OCI-LY7 (cell line): Measurements from ENCODE around the gene GGT5. TPM values are rescaled to one million over a fixed set of nuclear protein-coding genes. Genes with fewer than 3 reads are reported as not detected.
"Not testable (repeated sequence)": the region's sequence is repeated elsewhere in the genome, so short reads cannot be mapped to it uniquely, and the experiment has no call there.

Source experiments
- BruUV-seq: library from RNA; stranded (reverse); fragments of 400-500 nt; replicated peaks from 2 replicates; lab custom pipeline; 2021; lab: Mats Ljungman, UMichigan
- CTCF ChIA-PET: fragments of 300-600 bp; sonication (Branson Sonifier 250); formaldehyde crosslinking; loops from one replicate; lab custom pipeline; 2022; ENCODE audit warnings: antibody characterized with exemption; ENCODE audit not compliant: unreplicated experiment; lab: Charles Lee
- POLR2A ChIA-PET: fragments of 300-600 bp; sonication (Branson Sonifier 250); formaldehyde crosslinking; loops from one replicate; lab custom pipeline; 2022; ENCODE audit warnings: antibody characterized with exemption; lab: Charles Lee
- DNase-seq: peaks from one replicate; pipeline ENCODE4 v3.0.0-alpha.2; 2015; ENCODE audit warnings: low spot score
- H2AFZ ChIP-seq: fragments of 200-600 bp; sonication (generic), shearing (Covaris generic); 2 replicates; pipeline ENCODE4 v1.6.1; 2014; ENCODE audit warnings: mild to moderate bottlenecking, antibody characterized with exemption, low read length, moderate library complexity
- H3K27ac ChIP-seq: fragments of 200-600 bp; sonication (generic); 2 replicates; pipeline ENCODE4 v1.5.1; 2014; ENCODE audit warnings: mixed run types, low read depth, mild to moderate bottlenecking, moderate library complexity, low read length, inconsistent platforms; ENCODE audit not compliant: poor library complexity, severe bottlenecking
- H3K36me3 ChIP-seq: fragments of 200-600 bp; sonication (generic); 2 replicates; pipeline ENCODE4 v1.6.1; 2014; ENCODE audit warnings: mild to moderate bottlenecking, antibody characterized with exemption, low read length, moderate library complexity, mixed read lengths; ENCODE audit not compliant: insufficient read depth
- H3K4me1 ChIP-seq: fragments of 200-600 bp; sonication (generic); 2 replicates; pipeline ENCODE4 v1.5.1; 2014; ENCODE audit warnings: mild to moderate bottlenecking, low read length; ENCODE audit not compliant: insufficient read depth, poor library complexity, severe bottlenecking
- H3K4me2 ChIP-seq: fragments of 200-600 bp; sonication (generic); 2 replicates; pipeline ENCODE4 v1.6.1; 2014; ENCODE audit warnings: mild to moderate bottlenecking, low read length
- H3K4me3 ChIP-seq: fragments of 200-600 bp; sonication (generic); 2 replicates; pipeline ENCODE4 v1.5.1; 2014; ENCODE audit warnings: mild to moderate bottlenecking, low read depth, low read length; ENCODE audit not compliant: poor library complexity, severe bottlenecking
- H3K79me2 ChIP-seq: fragments of 200-600 bp; sonication (generic); 2 replicates; pipeline ENCODE4 v1.6.1; 2016; ENCODE audit warnings: low read depth, mild to moderate bottlenecking, low read length, moderate library complexity, mixed read lengths; ENCODE audit not compliant: insufficient read depth
- H3K9me2 ChIP-seq: fragments of 200-600 bp; sonication (generic); 2 replicates; pipeline ENCODE4 v1.6.1; 2016; ENCODE audit warnings: mild to moderate bottlenecking, low read length, mixed read lengths; ENCODE audit not compliant: insufficient read depth
- H3K9me3 ChIP-seq: fragments of 200-600 bp; sonication (generic); 2 replicates; pipeline ENCODE4 v1.6.1; 2014; ENCODE audit warnings: mild to moderate bottlenecking, mixed run types, low read length, mixed read lengths
- H4K20me1 ChIP-seq: fragments of 200-600 bp; sonication (generic); 2 replicates; pipeline ENCODE4 v1.6.1; 2014; ENCODE audit warnings: mild to moderate bottlenecking, antibody characterized with exemption, low read length, moderate library complexity, mixed read lengths; ENCODE audit not compliant: insufficient read depth
- EZH2phosphoT487 ChIP-seq: fragments of 200-600 bp; sonication (generic); IDR thresholded peaks from 2 replicates; pipeline ENCODE4 v1.6.1; 2018; ENCODE audit warnings: low read depth, borderline replicate concordance, mild to moderate bottlenecking, mixed run types, antibody characterized with exemption, low read length, moderate library complexity, mixed read lengths
- intact Hi-C: fragments of 100-400 bp; cut with micrococcal nuclease; formaldehyde crosslinking; loops from one replicate; pipeline ENCODE4 v1.10.0; 2022; ENCODE audit not compliant: unreplicated experiment
- total RNA-seq, 2 experiments: library from RNA; depleted of rRNA in 1 of 2; stranded (reverse); fragments of >200 nt in 1 of 2; shearing (Covaris generic) in 1 of 2; gene quantifications; 2 replicates each; pipeline ENCODE4 v1.2.3, GENCODE V29; 2014 to 2022
- TF ChIP-seq, protein P1 (sequence below): fragments of 200-600 bp; sonication (generic); conservative IDR thresholded peaks from 2 replicates; pipeline ENCODE4 v1.5.1; 2014; ENCODE audit warnings: mild to moderate bottlenecking, antibody characterized with exemption, low read length, moderate library complexity, mixed read lengths

GGT5 gene
- total RNA-seq, 2 experiments from 2014 or later, result 0.06 TPM; not detected in 1

GRCh38 chr22:24210409-24210808, 34.5 kb downstream of the GGT5 start:
- CTCF ChIA-PET, BruUV-seq, H3K4me2 ChIP-seq, intact Hi-C loops, H2AFZ ChIP-seq, H3K4me3 ChIP-seq, H3K79me2 ChIP-seq, H3K27ac ChIP-seq, DNase-seq, H3K9me2 ChIP-seq, H4K20me1 ChIP-seq, H3K36me3 ChIP-seq, H3K9me3 ChIP-seq, POLR2A ChIA-PET: not testable (repeated sequence)
- H3K4me1 ChIP-seq, result peaks cover 15% of the 10 kb centered on the region

- Histone ChIP-seq H3K4me1 (peaks cover 15% of the 10 kb centered on the region), H4K20me1 (no peaks in the 10 kb centered on the region), H3K36me3 (no peaks in the 10 kb centered on the region), H3K9me2 (no peaks in the 10 kb centered on the region), H3K27ac (no peak overlapping the region), H3K79me2 (no peaks in the 10 kb centered on the region), H3K4me3 (no peak overlapping the region), H3K4me2 (no peak overlapping the region), H3K9me3 (peaks cover 11% of the 10 kb centered on the region; the same call in 1 of the 2 replicates), H2AFZ (no peak overlapping the region)
- no TSS peak for BruUV-seq
- TF ChIP-seq EZH2phosphoT487, result no peak
- TF ChIP-seq, protein P1, sequence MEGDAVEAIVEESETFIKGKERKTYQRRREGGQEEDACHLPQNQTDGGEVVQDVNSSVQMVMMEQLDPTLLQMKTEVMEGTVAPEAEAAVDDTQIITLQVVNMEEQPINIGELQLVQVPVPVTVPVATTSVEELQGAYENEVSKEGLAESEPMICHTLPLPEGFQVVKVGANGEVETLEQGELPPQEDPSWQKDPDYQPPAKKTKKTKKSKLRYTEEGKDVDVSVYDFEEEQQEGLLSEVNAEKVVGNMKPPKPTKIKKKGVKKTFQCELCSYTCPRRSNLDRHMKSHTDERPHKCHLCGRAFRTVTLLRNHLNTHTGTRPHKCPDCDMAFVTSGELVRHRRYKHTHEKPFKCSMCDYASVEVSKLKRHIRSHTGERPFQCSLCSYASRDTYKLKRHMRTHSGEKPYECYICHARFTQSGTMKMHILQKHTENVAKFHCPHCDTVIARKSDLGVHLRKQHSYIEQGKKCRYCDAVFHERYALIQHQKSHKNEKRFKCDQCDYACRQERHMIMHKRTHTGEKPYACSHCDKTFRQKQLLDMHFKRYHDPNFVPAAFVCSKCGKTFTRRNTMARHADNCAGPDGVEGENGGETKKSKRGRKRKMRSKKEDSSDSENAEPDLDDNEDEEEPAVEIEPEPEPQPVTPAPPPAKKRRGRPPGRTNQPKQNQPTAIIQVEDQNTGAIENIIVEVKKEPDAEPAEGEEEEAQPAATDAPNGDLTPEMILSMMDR, result no peak
- CTCF ChIA-PET, result no interaction called here
- POLR2A ChIA-PET, result interaction anchor here (0.7 kb wide), 1 partner anchor 21 kb away, joined by 3 read pairs; no protein-coding TSS in a partner anchor
- intact Hi-C loops, result no loop called here
- DNase-seq, result no peak
Measured at GRCh38 chr22:24209687-24210086, 35.2 kb downstream of the GGT5 start.

- Histone ChIP-seq H3K9me3 (peaks cover 11% of the 10 kb centered on the region; the same call in 1 of the 2 replicates), H3K4me1 (peaks cover 15% of the 10 kb centered on the region), H3K9me2 (no peaks in the 10 kb centered on the region), H3K4me2 (no peak overlapping the region), H3K79me2 (no peaks in the 10 kb centered on the region), H3K36me3 (no peaks in the 10 kb centered on the region), H3K4me3 (no peak overlapping the region), H4K20me1 (no peaks in the 10 kb centered on the region), H3K27ac (no peak overlapping the region), H2AFZ (no peak overlapping the region)
- no peak for DNase-seq
- POLR2A ChIA-PET, result no interaction called here
- intact Hi-C loops, result no loop called here
- CTCF ChIA-PET, result no interaction called here
- no TSS peak for BruUV-seq
- TF ChIP-seq, protein P1, result no peak
- TF ChIP-seq EZH2phosphoT487, result no peak
Measured at GRCh38 chr22:24209016-24209415, 35.9 kb downstream of the GGT5 start.
